ENCODE measurements around the gene ACADS.

- no peak for TF ChIP-seq CREB5 (CRISPR knock-in tag; IDR thresholded peaks at IDR 0.05; ENCODE audit: low read depth)
- TF ChIP-seq PATZ1 (CRISPR knock-in tag; IDR thresholded peaks at IDR 0.05; ENCODE audit: borderline replicate concordance): no peak
- no peak for TF ChIP-seq ZNF565 (CRISPR knock-in tag; conservative IDR thresholded peaks at IDR 0.05; ENCODE audit: low read depth)
- TF ChIP-seq POU6F1 (CRISPR knock-in tag; IDR thresholded peaks at IDR 0.05; ENCODE audit: borderline replicate concordance, low read depth): no peak
- no peak for TF ChIP-seq ZFP30 (CRISPR knock-in tag; IDR thresholded peaks at IDR 0.05)
- TF ChIP-seq ISL1 (CRISPR knock-in tag; IDR thresholded peaks at IDR 0.05): no peak
- TF ChIP-seq ZFP3 (CRISPR knock-in tag; IDR thresholded peaks at IDR 0.05): no peak
- TF ChIP-seq TCF4 (CRISPR knock-in tag; IDR thresholded peaks at IDR 0.05; ENCODE audit: borderline replicate concordance): no peak
- TF ChIP-seq ZC3H10 (CRISPR knock-in tag; IDR thresholded peaks at IDR 0.05): no peak
- no peak for TF ChIP-seq TOX (CRISPR knock-in tag; IDR thresholded peaks at IDR 0.05; ENCODE audit: borderline replicate concordance)
- no peak for TF ChIP-seq GLIS3 (CRISPR knock-in tag; IDR thresholded peaks at IDR 0.05)
- no peak for TF ChIP-seq RARB (CRISPR knock-in tag; IDR thresholded peaks at IDR 0.05)
Observed at GRCh38 chr12:120755269-120755668, 29.6 kb downstream of the ACADS start.

Measured in SK-N-SH treated with all-trans-retinoic acid at 6 μM for 48 hours (cell line).